Karpas-422 (cell line): ENCODE measurements around the gene NTRK3. TPM values are rescaled to one million over a fixed set of nuclear protein-coding genes. Genes with fewer than 3 reads are reported as not detected.

Experiments used
- DNase-seq: peaks from one replicate; pipeline ENCODE4 v3.0.0-alpha.2; 2015
- H2AFZ ChIP-seq: fragments of 200-600 bp; sonication (generic); 2 replicates; pipeline ENCODE4 v1.6.1; 2014; ENCODE audit warnings: antibody characterized with exemption, low read length, mixed read lengths
- H3K27ac ChIP-seq: fragments of 200-600 bp; sonication (generic); 2 replicates; pipeline ENCODE4 v1.5.1; 2014; ENCODE audit warnings: mild to moderate bottlenecking, low read length, moderate library complexity
- H3K27me3 ChIP-seq: fragments of 200-600 bp; sonication (generic); 2 replicates; pipeline ENCODE4 v1.6.1; 2014; ENCODE audit warnings: low read length, mixed read lengths
- H3K36me3 ChIP-seq: fragments of 200-600 bp; sonication (generic); 2 replicates; pipeline ENCODE4 v1.6.1; 2014; ENCODE audit warnings: low read length, mixed read lengths; ENCODE audit not compliant: insufficient read depth
- H3K4me1 ChIP-seq: fragments of 200-600 bp; sonication (generic); 2 replicates; pipeline ENCODE4 v1.6.1; 2014; ENCODE audit warnings: mild to moderate bottlenecking, low read length, mixed read lengths
- H3K4me2 ChIP-seq: fragments of 200-600 bp; sonication (generic); 2 replicates; pipeline ENCODE4 v1.6.1; 2014; ENCODE audit warnings: low read length, low read depth, mild to moderate bottlenecking; ENCODE audit not compliant: poor library complexity, severe bottlenecking
- H3K4me3 ChIP-seq: fragments of 200-600 bp; sonication (generic); 2 replicates; pipeline ENCODE4 v1.5.1; 2014; ENCODE audit warnings: mild to moderate bottlenecking, antibody characterized with exemption, low read length, mixed read lengths
- H3K79me2 ChIP-seq: fragments of 200-600 bp; sonication (generic); 2 replicates; pipeline ENCODE4 v1.6.1; 2014; ENCODE audit warnings: mild to moderate bottlenecking, low read length, mixed read lengths
- H3K9ac ChIP-seq: fragments of 200-600 bp; sonication (generic); 2 replicates; pipeline ENCODE4 v1.6.0; 2014; ENCODE audit warnings: low read length
- H3K9me2 ChIP-seq: fragments of 200-600 bp; sonication (generic), shearing (Covaris generic); replicated peaks from 2 replicates; pipeline ENCODE4 v1.6.0; 2014; ENCODE audit warnings: mild to moderate bottlenecking, low read length, moderate library complexity; ENCODE audit not compliant: insufficient read depth
- H3K9me3 ChIP-seq: fragments of 300-700, 200-600 bp; sonication (generic); 2 replicates; pipeline ENCODE4 v1.6.1; 2014; ENCODE audit warnings: low read length, mixed read lengths
- H4K20me1 ChIP-seq: fragments of 200-600 bp; sonication (generic); 2 replicates; pipeline ENCODE4 v1.6.1; 2014; ENCODE audit warnings: mild to moderate bottlenecking, antibody characterized with exemption, low read length, low read depth; ENCODE audit not compliant: insufficient read depth
- total RNA-seq: library from RNA; depleted of rRNA; stranded (reverse); fragments of >200 nt; shearing (Covaris generic); gene quantifications from 2 replicates; pipeline ENCODE4 v1.2.3, GENCODE V29; 2014; ENCODE audit warnings: low replicate concordance

Gene NTRK3
- total RNA-seq, 1 experiment from 2014 or later, result 0.11 TPM

DNA sequence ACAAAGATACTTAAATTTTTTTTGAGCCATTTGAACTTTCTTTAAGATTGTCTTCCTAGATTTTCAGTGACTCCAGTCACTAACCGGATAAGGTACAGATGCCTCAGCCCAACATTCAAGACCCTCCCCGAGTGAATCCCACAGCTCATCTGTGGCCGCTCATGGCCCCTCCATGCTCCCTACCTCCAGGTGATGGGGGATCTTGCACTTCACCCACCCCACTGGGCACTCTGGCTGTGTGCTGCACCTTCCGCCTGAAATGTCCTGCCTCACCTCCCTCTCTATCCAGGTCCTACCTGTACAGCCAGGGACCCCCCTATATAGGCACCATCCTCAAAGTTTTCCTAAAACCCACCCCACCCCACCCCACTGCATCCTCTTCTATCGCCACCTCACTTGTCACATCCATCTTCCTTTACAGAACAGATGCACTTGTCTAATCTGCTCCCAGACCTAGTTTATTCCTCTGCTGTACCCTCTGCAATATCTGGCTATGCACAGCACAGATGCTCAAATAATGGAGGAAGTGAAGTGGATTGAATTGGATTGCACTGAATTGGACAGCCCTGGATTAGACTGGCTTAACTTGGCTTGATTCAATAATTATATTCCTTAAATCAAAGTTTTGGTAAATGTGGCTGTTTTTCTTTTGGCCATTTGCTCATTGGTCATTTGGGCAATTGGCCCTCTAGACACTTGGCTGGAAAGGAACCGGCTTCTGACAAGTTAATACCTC is 24.5 kb downstream of the NTRK3 start:
- Histone ChIP-seq H4K20me1 (no peaks in the 10 kb centered on the region), H3K4me3 (no peak overlapping the region), H3K9me2 (no peaks in the 10 kb centered on the region), H3K27ac (no peak overlapping the region), H3K9me3 (no peaks in the 10 kb centered on the region), H3K36me3 (no peaks in the 10 kb centered on the region), H3K4me1 (no peaks in the 10 kb centered on the region), H3K79me2 (no peaks in the 10 kb centered on the region), H3K9ac (no peak overlapping the region), H2AFZ (no peak overlapping the region), H3K27me3 (no peaks in the 10 kb centered on the region), H3K4me2 (no peak overlapping the region)
- DNase-seq, result no peak

DNA sequence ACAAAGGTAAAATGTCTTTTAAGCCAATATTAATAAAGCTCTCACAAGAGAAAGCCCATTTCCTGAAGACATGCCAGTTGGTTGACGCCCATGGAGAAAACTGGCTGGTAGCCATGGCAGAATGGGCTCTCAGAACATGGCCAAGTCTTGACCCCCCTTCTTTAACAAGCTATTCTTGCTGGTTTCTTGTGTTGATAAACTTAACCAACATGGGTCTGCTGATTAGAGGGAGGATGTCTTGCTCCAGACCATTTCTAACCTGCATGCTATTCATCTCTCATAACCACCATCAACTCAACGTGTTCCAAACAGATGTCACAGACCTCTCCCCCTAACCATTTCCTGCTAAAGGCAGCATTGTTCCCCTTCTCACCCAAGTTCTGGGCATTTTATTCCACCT is 25.7 kb downstream of the NTRK3 start:
- no peak overlapping the region for H3K4me2 ChIP-seq
- H2AFZ ChIP-seq, result no peak overlapping the region
- no peak overlapping the region for H3K9ac ChIP-seq
- H3K9me2 ChIP-seq, result no peaks in the 10 kb centered on the region
- H3K79me2 ChIP-seq, result no peaks in the 10 kb centered on the region
- H3K9me3 ChIP-seq, result no peaks in the 10 kb centered on the region
- H3K4me1 ChIP-seq, result no peaks in the 10 kb centered on the region
- H3K4me3 ChIP-seq, result no peak overlapping the region
- H3K27me3 ChIP-seq, result no peaks in the 10 kb centered on the region
- H4K20me1 ChIP-seq, result no peaks in the 10 kb centered on the region
- no peak overlapping the region for H3K27ac ChIP-seq
- H3K36me3 ChIP-seq, result no peaks in the 10 kb centered on the region
- DNase-seq, result no peak

GRCh38 chr15:88225461-88225860 is 31.1 kb downstream of the NTRK3 start:
- no peaks in the 10 kb centered on the region for H3K9me3 ChIP-seq
- no peak for DNase-seq
- H3K27me3 ChIP-seq, result no peaks in the 10 kb centered on the region
- no peak overlapping the region for H3K9ac ChIP-seq
- no peak overlapping the region for H2AFZ ChIP-seq
- H3K4me3 ChIP-seq, result no peak overlapping the region
- H3K4me1 ChIP-seq, result no peaks in the 10 kb centered on the region
- no peaks in the 10 kb centered on the region for H3K79me2 ChIP-seq
- no peaks in the 10 kb centered on the region for H3K9me2 ChIP-seq
- no peaks in the 10 kb centered on the region for H3K36me3 ChIP-seq
- H3K4me2 ChIP-seq, result no peak overlapping the region
- H3K27ac ChIP-seq, result no peak overlapping the region
- no peaks in the 10 kb centered on the region for H4K20me1 ChIP-seq

DNA sequence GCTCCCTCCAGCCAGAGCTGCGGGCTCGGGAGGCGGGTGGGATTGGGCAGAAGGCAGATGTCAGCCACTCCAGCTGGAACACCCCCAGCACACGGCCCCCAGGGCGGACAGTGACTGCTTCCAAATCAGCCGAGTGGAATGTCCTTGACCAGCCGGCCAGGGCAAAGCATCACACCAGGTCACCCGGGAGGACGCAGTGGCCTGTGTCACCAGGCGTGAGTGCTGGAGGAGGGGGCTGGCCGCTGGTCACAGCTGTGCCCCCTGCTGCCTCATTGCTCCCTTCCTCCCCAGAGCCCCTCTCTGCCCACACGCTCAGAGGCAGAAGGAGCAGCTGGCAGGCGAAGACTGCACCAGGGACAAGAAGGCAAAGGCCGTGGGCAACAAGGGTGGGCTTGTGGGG is 33.5 kb downstream of the NTRK3 start:
- Histone ChIP-seq H3K9me3 (no peaks in the 10 kb centered on the region), H3K9ac (no peak overlapping the region), H3K36me3 (no peaks in the 10 kb centered on the region), H3K79me2 (no peaks in the 10 kb centered on the region), H4K20me1 (no peaks in the 10 kb centered on the region), H3K4me1 (no peaks in the 10 kb centered on the region), H3K27ac (no peak overlapping the region), H2AFZ (no peak overlapping the region), H3K4me2 (no peak overlapping the region), H3K27me3 (no peaks in the 10 kb centered on the region), H3K4me3 (no peak overlapping the region), H3K9me2 (no peaks in the 10 kb centered on the region)
- DNase-seq, result no peak

DNA sequence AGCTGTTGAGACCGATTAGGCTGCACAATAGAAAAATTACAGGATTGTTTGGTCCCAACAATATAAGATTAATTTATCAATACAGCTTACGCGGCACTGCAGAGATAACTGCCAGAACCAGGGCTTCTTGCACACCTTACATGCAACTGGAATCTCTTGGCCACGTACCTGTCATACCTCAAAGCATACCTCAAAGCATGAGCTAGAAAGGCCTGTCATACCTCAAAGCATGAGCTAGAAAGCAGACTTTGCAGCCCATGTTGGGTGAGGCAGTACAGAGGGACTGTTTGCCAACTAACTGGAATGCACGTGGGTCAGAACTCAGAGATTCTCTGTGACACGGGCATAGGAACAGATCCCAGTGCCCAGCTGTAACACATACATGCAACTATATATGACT is 34.7 kb downstream of the NTRK3 start:
- H3K9ac ChIP-seq, result no peak overlapping the region
- no peak overlapping the region for H3K4me3 ChIP-seq
- H3K27me3 ChIP-seq, result no peaks in the 10 kb centered on the region
- H3K9me2 ChIP-seq, result no peaks in the 10 kb centered on the region
- H2AFZ ChIP-seq, result no peak overlapping the region
- no peaks in the 10 kb centered on the region for H3K79me2 ChIP-seq
- no peaks in the 10 kb centered on the region for H3K9me3 ChIP-seq
- no peak overlapping the region for H3K27ac ChIP-seq
- H3K4me2 ChIP-seq, result no peak overlapping the region
- no peaks in the 10 kb centered on the region for H4K20me1 ChIP-seq
- no peak for DNase-seq
- H3K36me3 ChIP-seq, result no peaks in the 10 kb centered on the region
- no peaks in the 10 kb centered on the region for H3K4me1 ChIP-seq

GRCh38 chr15:88220443-88221335 is 35.9 kb downstream of the NTRK3 start:
- H3K9me2 ChIP-seq, result no peaks in the 10 kb centered on the region
- no peak overlapping the region for H3K9ac ChIP-seq
- no peaks in the 10 kb centered on the region for H3K4me1 ChIP-seq
- H3K9me3 ChIP-seq, result no peaks in the 10 kb centered on the region
- H3K4me3 ChIP-seq, result no peak overlapping the region
- DNase-seq, result no peak
- H3K36me3 ChIP-seq, result no peaks in the 10 kb centered on the region
- H3K79me2 ChIP-seq, result no peaks in the 10 kb centered on the region
- no peaks in the 10 kb centered on the region for H4K20me1 ChIP-seq
- H3K27me3 ChIP-seq, result no peaks in the 10 kb centered on the region
- no peak overlapping the region for H2AFZ ChIP-seq
- no peak overlapping the region for H3K4me2 ChIP-seq
- no peak overlapping the region for H3K27ac ChIP-seq

DNA sequence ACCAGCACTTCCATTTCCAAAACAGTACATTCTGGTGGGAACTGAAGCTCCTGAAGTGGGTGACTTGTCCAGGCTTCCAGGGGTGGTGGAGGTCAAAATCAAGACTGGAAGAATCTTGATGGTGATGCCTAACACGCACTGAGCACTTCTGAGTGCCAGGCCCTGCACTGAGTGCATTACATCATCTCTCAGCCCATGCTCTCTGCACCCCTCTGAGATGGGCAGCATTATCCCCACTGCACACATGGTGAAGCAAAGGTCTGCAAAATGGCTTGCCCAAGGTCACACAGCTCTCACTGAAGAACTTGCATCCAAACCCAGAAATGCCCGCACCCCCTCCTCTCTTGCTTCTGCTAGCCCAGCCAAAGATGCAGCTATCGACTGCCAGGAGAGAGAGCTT is 36.9 kb downstream of the NTRK3 start:
- DNase-seq, result no peak
- no peaks in the 10 kb centered on the region for H3K9me2 ChIP-seq
- no peak overlapping the region for H3K9ac ChIP-seq
- no peak overlapping the region for H3K27ac ChIP-seq
- H4K20me1 ChIP-seq, result no peaks in the 10 kb centered on the region
- H3K79me2 ChIP-seq, result no peaks in the 10 kb centered on the region
- H3K36me3 ChIP-seq, result no peaks in the 10 kb centered on the region
- H3K4me3 ChIP-seq, result no peak overlapping the region
- 0 out of 2 replicates have a peak, but pooled peaks cover 2% of the 10 kb centered on the region for H3K4me1 ChIP-seq
- H3K9me3 ChIP-seq, result no peaks in the 10 kb centered on the region
- no peak overlapping the region for H2AFZ ChIP-seq
- H3K27me3 ChIP-seq, result no peaks in the 10 kb centered on the region
- H3K4me2 ChIP-seq, result no peak overlapping the region

- no peak for DNase-seq
- H4K20me1 ChIP-seq, result no peaks in the 10 kb centered on the region
- no peak overlapping the region for H3K4me2 ChIP-seq
Observed at GRCh38 chr15:88218557-88219221, 37.9 kb downstream of the NTRK3 start.

More at GRCh38 chr15:88218557-88219221, 37.9 kb downstream of the NTRK3 start:
- H3K9ac ChIP-seq, result no peak overlapping the region
- H3K9me3 ChIP-seq, result no peaks in the 10 kb centered on the region
- no peak overlapping the region for H3K27ac ChIP-seq
- H2AFZ ChIP-seq, result no peak overlapping the region
- no peaks in the 10 kb centered on the region for H3K79me2 ChIP-seq
- H3K4me3 ChIP-seq, result no peak overlapping the region
- no peaks in the 10 kb centered on the region for H3K27me3 ChIP-seq
- no peaks in the 10 kb centered on the region for H3K36me3 ChIP-seq
- H3K9me2 ChIP-seq, result no peaks in the 10 kb centered on the region
- H3K4me1 ChIP-seq, result 0 out of 2 replicates have a peak, but pooled peaks cover 2% of the 10 kb centered on the region
